Upper lobe of left lung (tissue), 6 donors: ENCODE measurements around the gene JAG2. TPM values are rescaled to one million over a fixed set of nuclear protein-coding genes. Genes with fewer than 3 reads are reported as not detected.

ENCODE experiments used
- ATAC-seq, 2 donors: fragments of 200-7000 bp; cut with Tn5 transposase; one replicate each; pipeline ENCODE4 v1.9.1; 2022; ENCODE audit warnings: mild to moderate bottlenecking in 2 of 2, moderate library complexity in 2 of 2; ENCODE audit not compliant: low FRiP score in 2 of 2
- DNase-seq, 2 donors: peaks; one replicate each; pipeline ENCODE4 v3.0.0-alpha.2; 2019 to 2020
- H3K27ac ChIP-seq, 4 donors: fragments of 200-600 bp; sonication (generic); one replicate each; pipeline ENCODE4 v1.5.1; 2016 to 2019
- H3K27me3 ChIP-seq, 4 donors: fragments of 200-600 bp; sonication (generic); one replicate each; pipeline ENCODE4 v1.5.1; 2017 to 2019
- H3K36me3 ChIP-seq, 4 donors: fragments of 200-600 bp; sonication (generic); one replicate each; pipeline ENCODE4 v1.5.1; 2016 to 2019
- H3K4me1 ChIP-seq, 4 donors: fragments of 200-600 bp; sonication (generic); one replicate each; pipeline ENCODE4 v1.5.1; 2018 to 2019
- H3K4me3 ChIP-seq, 4 donors: fragments of 200-600 bp; sonication (generic); one replicate each; pipeline ENCODE4 v1.5.1; 2017 to 2019; ENCODE audit warnings: mild to moderate bottlenecking in 2 of 4, moderate library complexity in 1 of 4
- H3K9me3 ChIP-seq, 4 donors: fragments of 200-600 bp; sonication (generic); one replicate each; pipeline ENCODE4 v1.5.1; 2018 to 2019
- EP300 ChIP-seq, 4 donors: sonication (generic); formaldehyde crosslinking; IDR thresholded peaks; one replicate each; pipeline ENCODE4 v1.5.1; 2017; ENCODE audit warnings: antibody characterized with exemption in 4 of 4, control low read depth in 2 of 4
- POLR2A ChIP-seq, 4 donors: fragments of 450-650 bp; IDR thresholded peaks; one replicate each; pipeline ENCODE4 v1.5.1; 2016 to 2017; ENCODE audit warnings: antibody characterized with exemption in 4 of 4, mild to moderate bottlenecking in 2 of 4
- POLR2AphosphoS5 ChIP-seq, 2 donors: sonication (generic); formaldehyde crosslinking; IDR thresholded peaks; one replicate each; pipeline ENCODE4 v1.5.1; 2017; ENCODE audit warnings: antibody characterized with exemption in 2 of 2
- WGBS, 2 donors: methylation state at CpG; one replicate each; pipeline ENCODE4 v1.1.5; 2017 to 2018; 5-methylcytosine and 5-hydroxymethylcytosine counted together
- total RNA-seq, 6 donors: library from RNA; depleted of rRNA in 4 of 6; stranded (reverse); fragments of >200 nt in 4 of 6; gene quantifications; one replicate each; pipeline versions ENCODE4 v1.1.0 to v1.2.1, GENCODE V29; 2016 to 2021
- TF ChIP-seq, protein P1 (sequence below), 6 experiments: fragments of 450-650 bp in 4 of 6; fragments of 200-600 bp in 2 of 6; sonication (generic) in 2 of 6; IDR thresholded peaks; one replicate each; pipeline ENCODE4 v1.5.1; 2016 to 2019; ENCODE audit warnings: antibody characterized with exemption in 6 of 6
- donor health status: DM: no; HTN: no; CAD: no; lungs with moderate emphysema.
- donor health status: DM: no; HTN: yes; CAD: no; lungs with severe emphysema.

The JAG2 gene
- total RNA-seq, 6 donors from 2014 or later: 14.9 to 43.4 (median 23.8) TPM

DNA sequence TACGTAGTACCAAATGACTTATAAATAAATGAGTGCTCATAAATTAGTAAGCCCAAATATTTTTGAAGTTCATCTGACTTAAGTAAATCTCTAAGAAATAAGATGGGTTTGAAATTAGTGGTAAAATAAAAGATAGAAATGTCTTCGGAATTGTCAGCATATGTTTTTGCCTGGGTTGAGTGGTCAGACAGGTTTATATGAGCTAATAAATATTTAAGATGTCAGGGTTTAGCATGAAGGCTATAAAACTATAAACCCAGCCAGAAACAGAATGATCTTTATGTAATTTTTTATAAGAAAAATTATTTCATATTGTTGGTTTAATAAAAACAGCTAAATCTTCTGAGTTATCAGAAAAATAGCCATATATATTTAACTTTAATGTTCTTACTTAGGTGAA, 37.3 kb downstream of the JAG2 start:
- TF ChIP-seq EP300 (IDR thresholded peaks at IDR 0.05) (no peak), POLR2AphosphoS5 (IDR thresholded peaks at IDR 0.05) (no peak)
- WGBS, 2 donors: 82 to 92% methylated on average over 2 of the region's 2 CpGs
- H3K27ac ChIP-seq: no peak overlapping the region
- no peak for DNase-seq
- no peaks in the 10 kb centered on the region for H3K27me3 ChIP-seq
- H3K36me3 ChIP-seq: no peaks in the 10 kb centered on the region
- H3K4me3 ChIP-seq: no peak overlapping the region
- H3K4me1 ChIP-seq: no peaks in the 10 kb centered on the region
- no peak for ATAC-seq
- H3K9me3 ChIP-seq: peaks cover 6 to 11% (median 8%) of the 10 kb centered on the region in 4 donors

DNA sequence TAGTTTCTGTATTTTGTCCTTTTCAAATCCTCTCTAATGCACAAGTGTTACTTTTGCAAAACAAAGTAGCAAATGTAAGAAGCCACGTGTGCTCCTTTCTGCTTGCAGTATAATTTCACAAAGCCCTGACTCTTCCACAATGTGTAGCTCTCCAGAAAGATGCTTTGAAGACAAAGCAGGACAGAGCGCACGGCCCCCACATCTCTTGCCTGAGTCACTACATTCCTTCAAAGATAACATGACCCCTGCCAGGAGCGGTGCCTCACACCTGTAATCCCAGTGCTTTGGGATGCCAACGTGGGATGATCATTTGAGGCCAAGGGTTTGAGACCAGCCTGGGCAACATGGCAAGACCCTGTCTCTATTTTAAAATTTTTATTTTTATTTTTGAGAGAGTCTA, 40.5 kb downstream of the JAG2 start:
- H3K36me3 ChIP-seq: no peaks in the 10 kb centered on the region
- H3K27ac ChIP-seq: no peak overlapping the region
- DNase-seq: peak in 1 of 2 donors; percentile 5
- H3K4me1 ChIP-seq: no peaks in the 10 kb centered on the region
- 60 to 62% methylated on average over 5 of the region's 5 CpGs for WGBS, 2 donors
- no peaks in the 10 kb centered on the region for H3K27me3 ChIP-seq
- no peak for ATAC-seq
- no peak for TF ChIP-seq POLR2AphosphoS5 (IDR thresholded peaks at IDR 0.05)
- TF ChIP-seq, protein P1, sequence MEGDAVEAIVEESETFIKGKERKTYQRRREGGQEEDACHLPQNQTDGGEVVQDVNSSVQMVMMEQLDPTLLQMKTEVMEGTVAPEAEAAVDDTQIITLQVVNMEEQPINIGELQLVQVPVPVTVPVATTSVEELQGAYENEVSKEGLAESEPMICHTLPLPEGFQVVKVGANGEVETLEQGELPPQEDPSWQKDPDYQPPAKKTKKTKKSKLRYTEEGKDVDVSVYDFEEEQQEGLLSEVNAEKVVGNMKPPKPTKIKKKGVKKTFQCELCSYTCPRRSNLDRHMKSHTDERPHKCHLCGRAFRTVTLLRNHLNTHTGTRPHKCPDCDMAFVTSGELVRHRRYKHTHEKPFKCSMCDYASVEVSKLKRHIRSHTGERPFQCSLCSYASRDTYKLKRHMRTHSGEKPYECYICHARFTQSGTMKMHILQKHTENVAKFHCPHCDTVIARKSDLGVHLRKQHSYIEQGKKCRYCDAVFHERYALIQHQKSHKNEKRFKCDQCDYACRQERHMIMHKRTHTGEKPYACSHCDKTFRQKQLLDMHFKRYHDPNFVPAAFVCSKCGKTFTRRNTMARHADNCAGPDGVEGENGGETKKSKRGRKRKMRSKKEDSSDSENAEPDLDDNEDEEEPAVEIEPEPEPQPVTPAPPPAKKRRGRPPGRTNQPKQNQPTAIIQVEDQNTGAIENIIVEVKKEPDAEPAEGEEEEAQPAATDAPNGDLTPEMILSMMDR (IDR thresholded peaks at IDR 0.05): no peak
- TF ChIP-seq POLR2A (IDR thresholded peaks at IDR 0.05): no peak
- TF ChIP-seq EP300 (IDR thresholded peaks at IDR 0.05): no peak
- H3K9me3 ChIP-seq: peaks cover 6 to 11% (median 8%) of the 10 kb centered on the region in 4 donors
- H3K4me3 ChIP-seq: no peak overlapping the region

DNA sequence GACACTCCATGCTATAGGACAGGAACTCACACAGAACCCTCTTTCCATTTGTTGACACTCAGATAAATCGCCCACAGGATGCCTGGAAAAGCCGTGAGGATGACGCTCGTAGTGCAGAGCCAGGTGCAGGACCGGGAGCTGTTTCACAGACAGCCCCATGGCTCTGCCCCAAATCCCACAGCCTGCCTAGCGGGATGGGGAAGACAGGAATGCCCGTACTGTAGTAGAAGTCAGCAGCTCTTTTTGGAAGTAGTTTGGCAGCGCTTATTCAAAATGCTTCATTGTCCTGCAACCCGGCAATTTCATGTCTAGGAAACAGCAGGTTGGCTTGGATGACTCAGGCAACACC, 41.6 kb downstream of the JAG2 start:
- Histone ChIP-seq H3K27ac (no peak overlapping the region), H3K4me1 (no peaks in the 10 kb centered on the region), H3K36me3 (no peaks in the 10 kb centered on the region), H3K4me3 (no peak overlapping the region), H3K9me3 (peaks cover 6 to 13% (median 8%) of the 10 kb centered on the region in 4 donors), H3K27me3 (no peaks in the 10 kb centered on the region)
- ATAC-seq (no peak), DNase-seq (peak in 1 of 2 donors; percentile 6)
- WGBS, 2 donors: 77 to 78% methylated on average over 9 of the region's 9 CpGs
- TF ChIP-seq POLR2A (IDR thresholded peaks at IDR 0.05): no peak
- no peak for TF ChIP-seq POLR2AphosphoS5 (IDR thresholded peaks at IDR 0.05)
- TF ChIP-seq, protein P1 (IDR thresholded peaks at IDR 0.05): no peak
- no peak for TF ChIP-seq EP300 (IDR thresholded peaks at IDR 0.05)

DNA sequence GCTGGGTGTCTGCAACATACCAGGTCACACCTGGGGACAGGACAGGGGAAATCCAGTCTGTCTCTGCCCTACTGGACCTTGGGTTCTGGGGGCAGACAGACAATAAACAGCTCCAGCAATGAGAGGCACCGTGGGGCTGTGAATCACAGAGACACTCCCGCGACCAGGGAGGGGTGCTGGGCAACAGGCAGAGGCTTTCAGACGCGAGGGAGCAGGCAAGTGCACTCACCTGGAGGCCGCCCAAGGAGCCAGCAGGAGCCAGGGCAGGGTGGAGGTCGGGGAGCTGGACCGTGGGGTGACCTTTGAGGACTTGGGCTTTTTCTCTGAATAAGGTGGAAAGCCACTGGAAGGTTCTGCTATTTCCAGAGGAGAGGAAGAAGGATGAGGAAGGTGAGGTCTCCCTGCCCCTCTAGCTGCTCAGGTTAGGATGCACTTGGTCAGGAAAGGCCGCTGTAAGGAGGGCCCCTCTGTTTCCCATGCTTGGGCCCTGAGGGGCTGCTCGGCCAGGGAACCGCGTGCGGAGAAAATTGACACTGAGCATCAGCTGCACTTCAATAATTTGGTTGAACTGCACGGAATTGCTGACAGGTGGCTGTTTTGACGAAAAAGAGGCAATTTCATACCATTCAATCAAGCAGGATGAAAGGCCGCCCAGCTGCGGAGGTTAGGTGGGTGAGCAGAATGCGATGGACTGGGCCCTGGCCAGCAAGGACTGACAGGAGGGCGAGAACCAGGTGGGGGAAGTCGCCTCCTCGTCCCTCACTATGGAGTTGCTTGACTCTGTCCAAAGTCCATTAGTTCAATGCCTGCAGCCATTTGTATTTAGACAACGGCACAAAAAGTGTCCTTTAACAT, 42.2 kb downstream of the JAG2 start:
- Histone ChIP-seq H3K4me3 (no peak overlapping the region), H3K36me3 (no peaks in the 10 kb centered on the region), H3K27ac (no peak overlapping the region), H3K9me3 (peaks cover 3 to 8% (median 7%) of the 10 kb centered on the region in 4 donors), H3K27me3 (no peaks in the 10 kb centered on the region), H3K4me1 (no peaks in the 10 kb centered on the region)
- no peak for TF ChIP-seq POLR2AphosphoS5 (IDR thresholded peaks at IDR 0.05)
- no peak for TF ChIP-seq EP300 (IDR thresholded peaks at IDR 0.05)
- TF ChIP-seq POLR2A (IDR thresholded peaks at IDR 0.05): no peak
- TF ChIP-seq, protein P1 (IDR thresholded peaks at IDR 0.05): no peak
- DNase-seq (peak; percentile 8 to 52), ATAC-seq (no peak)
- 72 to 82% methylated on average over 22 of the region's 22 CpGs for WGBS, 2 donors

DNA sequence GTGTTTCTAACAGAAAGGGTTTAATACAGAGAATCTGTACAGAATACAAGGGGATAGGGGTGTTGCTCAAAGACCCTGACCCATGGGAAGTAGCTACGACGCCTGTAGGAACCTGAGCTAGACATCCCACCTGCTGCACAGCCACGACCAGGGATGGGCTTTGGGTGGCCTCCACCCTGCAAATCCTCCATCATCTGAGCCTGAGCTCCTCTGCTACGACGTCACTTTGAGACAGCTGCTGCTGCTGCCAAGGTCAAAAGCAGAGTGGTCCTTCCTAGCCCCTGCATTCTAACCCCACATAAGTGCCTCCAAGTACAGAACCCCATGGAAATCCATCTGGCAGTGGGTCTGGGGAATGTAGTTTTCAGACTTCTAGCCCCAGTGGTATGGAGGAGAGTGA, 43.8 kb downstream of the JAG2 start:
- peak in 1 of 2 donors; percentile 5 for DNase-seq
- TF ChIP-seq EP300 (IDR thresholded peaks at IDR 0.05) (no peak), POLR2A (IDR thresholded peaks at IDR 0.05) (no peak), POLR2AphosphoS5 (IDR thresholded peaks at IDR 0.05) (no peak)
- TF ChIP-seq, protein P1 (IDR thresholded peaks at IDR 0.05): no peak
- 48 to 77% methylated on average over 5 of the region's 5 CpGs for WGBS, 2 donors

More for the DNA sequence above, 43.8 kb downstream of the JAG2 start:
- Histone ChIP-seq H3K9me3 (peaks cover 0 to 10% (median 6%) of the 10 kb centered on the region in 4 donors), H3K4me1 (no peaks in the 10 kb centered on the region), H3K27me3 (no peaks in the 10 kb centered on the region), H3K4me3 (no peak overlapping the region), H3K36me3 (no peaks in the 10 kb centered on the region), H3K27ac (no peak overlapping the region)
- ATAC-seq: no peak
